Measurements from ENCODE around the gene KLF7.

GRCh38 chr2:207045531-207045930 lies 120.2 kb downstream of the KLF7 start:
- TF ChIP-seq CTCF (IDR thresholded peaks at IDR 0.05; ENCODE audit: low read length) (no peak), EZH2phosphoT487 (IDR thresholded peaks at IDR 0.05; ENCODE audit: low read length) (no peak), EZH2 (optimal IDR thresholded peaks at IDR 0.05; ENCODE audit: low read depth, low read length) (no peak)

Data from MM.1S (cell line).